Choroid plexus epithelial cell (primary cell): ENCODE measurements around the gene GSTM2.

Experiments used
- DNase-seq: peaks from one replicate; pipeline ENCODE4 v3.0.0-alpha.2; 2010; ENCODE audit warnings: low read depth
- H3K4me3 ChIP-seq: 2 replicates; pipeline ENCODE4 v1.5.1; 2011; ENCODE audit warnings: low read depth, mild to moderate bottlenecking, control low read depth, low read length, moderate library complexity
- TF ChIP-seq, protein P1 (sequence below): conservative IDR thresholded peaks from 2 replicates; pipeline ENCODE4 v1.5.1; 2011; ENCODE audit warnings: low read depth, mild to moderate bottlenecking, control low read depth, inconsistent platforms, low read length, moderate library complexity

GSTM2 gene

DNA sequence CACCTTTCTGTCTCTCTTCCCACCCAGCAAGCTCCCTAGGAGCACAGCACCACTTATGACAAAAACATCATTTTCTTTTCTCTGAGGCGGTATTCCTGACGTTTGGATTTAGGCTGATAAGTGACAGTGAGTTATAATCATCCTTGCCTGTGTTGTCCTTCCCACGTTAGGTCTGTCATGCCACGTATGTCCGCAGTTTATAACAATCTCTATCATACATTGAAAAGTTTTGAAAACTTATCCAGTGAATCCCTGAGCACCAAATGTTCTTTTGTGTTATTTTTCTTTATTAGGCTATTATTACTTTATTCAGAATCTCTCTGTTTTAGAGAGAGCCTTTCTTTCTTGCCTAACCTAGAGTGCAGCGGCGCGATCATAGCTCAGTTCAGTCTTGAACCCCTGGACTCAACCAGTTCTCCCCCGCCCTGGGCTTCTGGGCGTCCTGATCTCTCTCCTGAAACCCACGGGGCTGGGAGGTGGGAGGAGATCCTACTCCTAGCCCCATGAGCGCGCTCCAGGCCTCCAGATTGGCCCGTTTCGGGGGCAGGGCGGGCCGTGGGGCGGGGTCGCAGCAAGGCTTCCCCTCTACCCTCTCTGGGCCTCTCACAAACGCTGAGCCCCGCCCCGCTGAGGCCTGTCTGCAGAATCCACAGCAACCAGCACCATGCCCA lies at the start of gene GSTM2:
GSTM2 (plus strand) TSS at position 606 of the 671 bp plus-strand sequence; CDS start at position 665, 59 bp downstream.
- peak within 1 kb of the TSS; percentile 62 for H3K4me3 ChIP-seq
- peak; percentile 89 for DNase-seq
- TF ChIP-seq, protein P1, sequence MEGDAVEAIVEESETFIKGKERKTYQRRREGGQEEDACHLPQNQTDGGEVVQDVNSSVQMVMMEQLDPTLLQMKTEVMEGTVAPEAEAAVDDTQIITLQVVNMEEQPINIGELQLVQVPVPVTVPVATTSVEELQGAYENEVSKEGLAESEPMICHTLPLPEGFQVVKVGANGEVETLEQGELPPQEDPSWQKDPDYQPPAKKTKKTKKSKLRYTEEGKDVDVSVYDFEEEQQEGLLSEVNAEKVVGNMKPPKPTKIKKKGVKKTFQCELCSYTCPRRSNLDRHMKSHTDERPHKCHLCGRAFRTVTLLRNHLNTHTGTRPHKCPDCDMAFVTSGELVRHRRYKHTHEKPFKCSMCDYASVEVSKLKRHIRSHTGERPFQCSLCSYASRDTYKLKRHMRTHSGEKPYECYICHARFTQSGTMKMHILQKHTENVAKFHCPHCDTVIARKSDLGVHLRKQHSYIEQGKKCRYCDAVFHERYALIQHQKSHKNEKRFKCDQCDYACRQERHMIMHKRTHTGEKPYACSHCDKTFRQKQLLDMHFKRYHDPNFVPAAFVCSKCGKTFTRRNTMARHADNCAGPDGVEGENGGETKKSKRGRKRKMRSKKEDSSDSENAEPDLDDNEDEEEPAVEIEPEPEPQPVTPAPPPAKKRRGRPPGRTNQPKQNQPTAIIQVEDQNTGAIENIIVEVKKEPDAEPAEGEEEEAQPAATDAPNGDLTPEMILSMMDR: no peak

- DNase-seq: no peak
- TF ChIP-seq, protein P1: no peak
- H3K4me3 ChIP-seq: peak overlapping the region; percentile 93
Measured at GRCh38 chr1:109618661-109619575, 48.9 kb upstream of the GSTM2 start.

GRCh38 chr1:109619576-109620400 lies 48.1 kb upstream of the GSTM2 start, which contains the start of the genes AMPD2 and GNAT2:
Gene AMPD2, plus strand, starts transcription at chr1:109619837. Its CDS starts 1,339 bp downstream, at chr1:109621176.
Gene GNAT2, minus strand, starts transcription at chr1:109619616. Its CDS starts 6,746 bp downstream, at chr1:109612870.
- H3K4me3 ChIP-seq: peak within 1 kb of the TSS; percentile 93
- peak; percentile 88 for DNase-seq
- TF ChIP-seq, protein P1: no peak

- peak; percentile 54 for DNase-seq
- TF ChIP-seq, protein P1: no peak
- peak overlapping the region; percentile 93 for H3K4me3 ChIP-seq
Measured at GRCh38 chr1:109620401-109620791, 47.5 kb upstream of the GSTM2 start.

DNA sequence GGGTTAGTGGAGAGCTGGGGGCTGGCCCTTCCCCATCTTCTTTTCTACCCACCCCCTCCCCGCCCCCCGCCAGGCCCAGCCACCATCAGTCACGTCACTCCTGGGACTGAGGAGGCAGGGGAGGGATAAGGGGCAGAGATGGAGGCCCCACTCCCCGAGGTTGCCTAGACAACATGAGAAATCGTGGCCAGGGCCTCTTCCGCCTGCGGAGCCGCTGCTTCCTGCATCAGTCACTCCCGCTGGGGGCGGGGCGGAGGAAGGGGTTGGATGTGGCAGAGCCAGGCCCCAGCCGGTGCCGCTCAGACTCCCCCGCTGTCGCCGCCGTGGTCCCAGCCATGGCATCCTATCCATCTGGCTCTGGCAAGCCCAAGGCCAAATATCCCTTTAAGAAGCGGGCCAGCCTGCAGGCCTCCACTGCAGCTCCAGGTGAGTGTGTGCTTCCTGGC lies 47.0 kb upstream of the GSTM2 start:
- peak overlapping the region; percentile 93 for H3K4me3 ChIP-seq
- peak; percentile 96 for DNase-seq
- TF ChIP-seq, protein P1: no peak

DNA sequence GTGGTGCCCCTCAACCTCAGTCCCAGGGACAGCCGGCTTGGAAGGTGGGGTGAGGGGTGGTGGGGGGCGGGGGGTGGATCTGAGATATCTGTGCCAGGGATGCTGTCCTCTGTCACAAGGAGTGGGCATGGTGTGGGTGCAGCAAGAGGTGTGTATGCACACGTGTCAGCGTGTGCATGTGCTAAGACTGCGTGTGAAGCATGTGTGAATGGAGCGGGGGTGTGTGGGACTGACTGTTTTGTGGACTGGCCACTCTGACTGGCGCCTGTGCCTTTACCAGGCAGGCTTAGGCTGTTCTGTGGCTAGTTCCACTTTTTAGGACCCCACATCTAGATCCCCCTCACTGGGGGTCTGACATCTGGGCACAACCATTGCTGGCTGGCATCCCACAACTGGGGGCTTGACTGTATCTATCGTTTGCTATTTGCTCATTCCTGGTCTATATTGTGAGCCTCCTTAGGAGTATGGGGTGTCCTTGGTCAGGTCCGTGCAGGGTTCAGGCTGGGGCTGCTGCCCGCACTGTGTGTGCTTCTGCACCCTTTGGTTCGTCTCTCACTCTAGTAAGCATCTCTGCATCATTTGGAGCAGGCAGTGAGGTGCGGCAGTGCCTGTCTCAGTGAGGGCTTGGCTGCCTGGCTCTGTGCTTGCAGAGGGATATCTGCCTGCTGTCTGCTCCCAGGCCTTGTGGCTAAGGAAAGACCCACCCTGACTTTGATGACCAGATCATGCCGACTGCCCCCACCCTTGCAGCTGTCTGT lies 46.3 kb upstream of the GSTM2 start:
- TF ChIP-seq, protein P1: no peak
- DNase-seq: no peak
- peak overlapping the region; percentile 93 for H3K4me3 ChIP-seq
